Omental fat pad (tissue), 4 donors: ENCODE results near the gene CDC34. TPM values are rescaled to one million over a fixed set of nuclear protein-coding genes. Genes with fewer than 3 reads are reported as not detected.

Source experiments
- ATAC-seq: fragments of 150-250 bp; one replicate; pipeline ENCODE4 v1.9.1; 2016; ENCODE audit warnings: mild to moderate bottlenecking, moderate library complexity; ENCODE audit not compliant: low FRiP score
- DNase-seq: peaks from one replicate; pipeline ENCODE4 v3.0.0-alpha.2; 2019; ENCODE audit warnings: low spot score
- total RNA-seq, 4 donors: library from RNA; depleted of rRNA; stranded (reverse); fragments of >200 nt; gene quantifications; one replicate each; pipeline ENCODE4 v1.1.0, GENCODE V29; 2016
- TF ChIP-seq, protein P1 (sequence below), 3 donors: fragments of 450-650 bp; IDR thresholded peaks; one replicate each; pipeline ENCODE4 v1.5.1; 2016 to 2017; ENCODE audit warnings: antibody characterized with exemption in 3 of 3, mild to moderate bottlenecking in 3 of 3, moderate library complexity in 2 of 3

Gene CDC34
- total RNA-seq, 4 donors from 2014 or later: 40.2 to 67.7 (median 55.5) TPM

GRCh38 chr19:513368-514165 lies 18.0 kb upstream of the CDC34 start:
- ATAC-seq: no peak
- TF ChIP-seq, protein P1, sequence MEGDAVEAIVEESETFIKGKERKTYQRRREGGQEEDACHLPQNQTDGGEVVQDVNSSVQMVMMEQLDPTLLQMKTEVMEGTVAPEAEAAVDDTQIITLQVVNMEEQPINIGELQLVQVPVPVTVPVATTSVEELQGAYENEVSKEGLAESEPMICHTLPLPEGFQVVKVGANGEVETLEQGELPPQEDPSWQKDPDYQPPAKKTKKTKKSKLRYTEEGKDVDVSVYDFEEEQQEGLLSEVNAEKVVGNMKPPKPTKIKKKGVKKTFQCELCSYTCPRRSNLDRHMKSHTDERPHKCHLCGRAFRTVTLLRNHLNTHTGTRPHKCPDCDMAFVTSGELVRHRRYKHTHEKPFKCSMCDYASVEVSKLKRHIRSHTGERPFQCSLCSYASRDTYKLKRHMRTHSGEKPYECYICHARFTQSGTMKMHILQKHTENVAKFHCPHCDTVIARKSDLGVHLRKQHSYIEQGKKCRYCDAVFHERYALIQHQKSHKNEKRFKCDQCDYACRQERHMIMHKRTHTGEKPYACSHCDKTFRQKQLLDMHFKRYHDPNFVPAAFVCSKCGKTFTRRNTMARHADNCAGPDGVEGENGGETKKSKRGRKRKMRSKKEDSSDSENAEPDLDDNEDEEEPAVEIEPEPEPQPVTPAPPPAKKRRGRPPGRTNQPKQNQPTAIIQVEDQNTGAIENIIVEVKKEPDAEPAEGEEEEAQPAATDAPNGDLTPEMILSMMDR (IDR thresholded peaks at IDR 0.05): no peak

DNA sequence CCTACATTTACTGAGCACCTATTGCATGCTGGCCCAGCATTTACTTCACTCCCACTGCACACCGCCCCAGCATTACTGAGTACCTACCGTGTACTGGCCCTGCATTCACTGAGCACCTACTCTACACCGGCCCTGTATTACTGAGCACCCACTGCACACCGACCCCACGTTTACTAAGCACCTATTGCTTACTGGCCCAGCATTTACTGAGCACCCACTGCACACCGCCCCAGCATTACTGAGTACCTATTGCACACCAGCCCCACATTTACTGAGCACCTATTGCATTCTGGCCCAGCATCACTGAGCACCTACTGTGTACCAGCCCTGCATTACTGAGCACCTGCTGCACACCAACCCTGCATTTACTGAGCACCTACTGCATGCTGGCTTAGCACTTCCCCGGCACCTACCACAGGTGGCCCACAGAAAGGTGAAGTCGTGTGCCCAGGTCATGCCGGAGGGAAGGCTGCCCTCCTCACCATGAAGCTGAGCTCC lies 17.3 kb upstream of the CDC34 start:
- ATAC-seq (no peak), DNase-seq (no peak)
- TF ChIP-seq, protein P1 (IDR thresholded peaks at IDR 0.05): no peak

More at GRCh38 chr19:513368-514165, 18.0 kb upstream of the CDC34 start:
- DNase-seq: no peak

DNA sequence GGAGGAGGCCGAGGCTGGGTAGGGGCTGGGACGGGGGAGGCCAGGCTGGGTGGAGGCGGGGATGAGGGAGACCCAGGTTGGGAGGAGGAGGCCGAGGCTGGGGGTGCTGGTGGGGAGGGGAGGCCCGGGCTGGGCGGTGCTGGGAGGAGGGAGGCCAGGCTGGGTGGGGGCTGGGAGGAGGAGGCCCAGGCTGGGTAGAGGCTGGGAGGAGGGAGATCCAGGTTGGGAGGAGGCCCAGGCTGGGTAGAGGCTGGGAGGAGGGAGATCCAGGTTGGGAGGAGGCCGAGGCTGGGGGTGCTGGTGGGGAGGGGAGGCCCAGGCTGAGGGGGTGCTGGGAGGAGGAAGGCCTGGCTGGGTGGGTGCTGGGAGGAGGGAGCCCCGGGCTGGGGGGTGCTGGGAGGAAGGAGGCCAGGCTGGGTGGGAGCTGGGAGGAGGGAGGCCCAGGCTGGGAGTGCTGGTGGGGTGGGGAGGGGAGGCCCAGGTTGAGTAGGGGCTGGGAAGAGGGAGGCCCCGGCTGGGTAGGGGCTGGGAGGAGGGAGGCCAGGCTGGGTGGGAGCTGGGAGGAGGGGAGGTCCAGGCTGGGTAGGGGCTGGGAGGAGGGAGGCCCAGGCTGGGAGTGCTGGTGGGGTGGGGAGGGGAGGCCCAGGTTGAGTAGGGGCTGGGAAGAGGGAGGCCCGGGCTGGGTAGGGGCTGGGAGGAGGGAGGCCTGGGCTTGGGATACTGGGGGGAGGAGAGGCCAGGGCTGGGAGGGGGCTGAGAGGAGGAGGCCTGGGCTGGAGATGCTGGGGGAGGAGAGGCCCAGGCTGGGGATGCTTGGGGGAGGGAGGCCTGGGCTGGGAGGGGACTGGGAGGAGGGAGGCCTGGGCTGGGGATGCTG lies 13.6 kb upstream of the CDC34 start:
- ATAC-seq: no peak
- TF ChIP-seq, protein P1 (IDR thresholded peaks at IDR 0.05): no peak
- DNase-seq: no peak

DNA sequence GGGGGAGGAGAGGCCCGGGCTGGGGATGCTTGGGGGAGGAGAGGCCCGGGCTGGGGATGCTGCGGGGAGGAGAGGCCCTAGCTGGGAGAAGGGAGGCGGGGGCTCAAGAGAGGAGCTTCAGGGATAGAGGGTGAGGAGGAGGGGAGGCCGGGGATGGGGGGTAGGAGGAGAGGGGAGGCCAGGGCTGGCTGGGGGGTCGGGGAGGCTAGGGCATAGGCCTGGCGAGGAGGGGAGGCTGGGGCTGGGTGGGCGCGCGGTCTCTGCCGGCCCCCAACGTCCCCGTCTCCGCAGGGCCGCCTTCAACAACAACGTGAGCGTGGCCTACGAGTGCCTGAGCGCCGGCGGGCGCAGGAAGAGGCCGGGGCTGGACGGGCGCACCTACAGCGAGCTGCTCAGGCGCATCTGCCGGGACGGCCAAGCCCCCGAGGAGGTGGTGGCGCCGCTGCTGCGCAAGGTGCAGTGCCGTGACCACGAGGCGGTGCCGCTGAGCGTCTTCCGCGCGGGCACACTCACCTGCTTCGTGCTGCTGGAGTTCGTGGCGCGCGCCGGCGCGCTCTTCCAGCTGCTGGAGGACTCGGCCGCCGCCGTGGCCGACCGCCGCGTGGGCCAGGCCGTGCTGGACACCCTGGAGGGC lies 12.8 kb upstream of the CDC34 start:
- peak; percentile 32 for ATAC-seq
- TF ChIP-seq, protein P1 (IDR thresholded peaks at IDR 0.05): no peak
- DNase-seq: no peak

- ATAC-seq (no peak), DNase-seq (no peak)
- TF ChIP-seq, protein P1 (IDR thresholded peaks at IDR 0.05): no peak
These were observed 12.1 kb upstream of the CDC34 start for GRCh38 chr19:519449-519865.

- no peak for ATAC-seq
- TF ChIP-seq, protein P1 (IDR thresholded peaks at IDR 0.05): no peak
- DNase-seq: no peak
These were observed 8.8 kb upstream of the CDC34 start for GRCh38 chr19:522726-523125.
